Keratinocyte (primary cell): Measurements from ENCODE around the gene GNB1. TPM values are rescaled to one million over a fixed set of nuclear protein-coding genes. Genes with fewer than 3 reads are reported as not detected.

Experiments
- DNase-seq: peaks from one replicate; pipeline ENCODE4 v3.0.0-alpha.2; 2011; ENCODE audit warnings: low read depth, missing footprints, low spot score
- FAIRE-seq: peaks from 2 replicates; lab custom pipeline; 2011; peaks lifted over from hg19 to GRCh38; lab: Jason Lieb, UNC
- H2AFZ ChIP-seq: 2 replicates; pipeline ENCODE4 v1.6.0; 2012; ENCODE audit warnings: low read length, control low read depth, inconsistent platforms; ENCODE audit not compliant: control insufficient read depth
- H3K27ac ChIP-seq: 2 replicates; pipeline ENCODE4 v1.5.1; 2011; ENCODE audit warnings: low read length; ENCODE audit not compliant: control insufficient read depth, insufficient read depth
- H3K27me3 ChIP-seq: 3 replicates; pipeline ENCODE4 v1.6.0; 2011; ENCODE audit warnings: low read length; ENCODE audit not compliant: control insufficient read depth, insufficient read depth; ENCODE audit errors: extremely low read depth
- H3K36me3 ChIP-seq, 2 experiments: 2 replicates in 1 of 2; 3 replicates in 1 of 2; pipeline ENCODE4 v1.5.1; 2011; ENCODE audit warnings: low read length in 2 of 2, mild to moderate bottlenecking in 1 of 2; ENCODE audit not compliant: control insufficient read depth in 2 of 2, insufficient read depth in 2 of 2; ENCODE audit errors: extremely low read depth in 1 of 2
- H3K4me1 ChIP-seq: 3 replicates; pipeline ENCODE4 v1.5.1; 2011; ENCODE audit warnings: low read length; ENCODE audit not compliant: control insufficient read depth, insufficient read depth; ENCODE audit errors: extremely low read depth
- H3K4me2 ChIP-seq: 3 replicates; pipeline ENCODE4 v1.6.0; 2011; ENCODE audit warnings: low read depth, low read length; ENCODE audit not compliant: control insufficient read depth, insufficient read depth; ENCODE audit errors: extremely low read depth
- H3K4me3 ChIP-seq, 3 experiments: fragments of 200-600 bp in 1 of 3; sonication (generic) in 1 of 3; 2 replicates in 2 of 3; 3 replicates in 1 of 3; pipeline ENCODE4 v1.5.1; 2011 to 2016; ENCODE audit warnings: low read length in 3 of 3, mild to moderate bottlenecking in 3 of 3, control low read depth in 2 of 3, inconsistent platforms in 1 of 3, low read depth in 1 of 3, mixed read lengths in 1 of 3, mixed run types in 1 of 3, moderate library complexity in 1 of 3; ENCODE audit not compliant: control insufficient read depth in 2 of 3, insufficient read depth in 2 of 3; ENCODE audit errors: extremely low read depth in 1 of 3
- H3K79me2 ChIP-seq: 2 replicates; pipeline ENCODE4 v1.6.0; 2012; ENCODE audit warnings: low read length; ENCODE audit not compliant: control insufficient read depth, insufficient read depth
- H3K9ac ChIP-seq: 3 replicates; pipeline ENCODE4 v1.6.0; 2011; ENCODE audit warnings: low read length; ENCODE audit not compliant: control insufficient read depth, insufficient read depth; ENCODE audit errors: extremely low read depth
- H3K9me1 ChIP-seq: 3 replicates; pipeline ENCODE4 v1.6.0; 2011; ENCODE audit warnings: low read length; ENCODE audit not compliant: control insufficient read depth, insufficient read depth; ENCODE audit errors: extremely low read depth
- H3K9me3 ChIP-seq: 2 replicates; pipeline ENCODE4 v1.5.1; 2012; ENCODE audit warnings: low read depth, low read length; ENCODE audit not compliant: control insufficient read depth
- H4K20me1 ChIP-seq: 3 replicates; pipeline ENCODE4 v1.6.0; 2011; ENCODE audit warnings: low read length; ENCODE audit not compliant: control insufficient read depth, insufficient read depth; ENCODE audit errors: extremely low read depth
- CTCF ChIP-seq, 3 experiments: IDR thresholded peaks in 1 of 3; conservative IDR thresholded peaks in 1 of 3; optimal IDR thresholded peaks in 1 of 3; 2 replicates in 2 of 3; 3 replicates in 1 of 3; pipeline versions ENCODE3 to v1.5.1; 2011; ENCODE audit warnings: low read length in 3 of 3, mild to moderate bottlenecking in 3 of 3, moderate library complexity in 2 of 3, control low read depth in 1 of 3, inconsistent platforms in 1 of 3; ENCODE audit not compliant: insufficient read depth in 2 of 3; ENCODE audit errors: extremely low read depth in 1 of 3
- EZH2 ChIP-seq: IDR thresholded peaks from one replicate; pipeline ENCODE4 v1.6.1; 2012; ENCODE audit warnings: inconsistent platforms, mild to moderate bottlenecking, low read length, moderate library complexity
- dilution Hi-C: fragments of 300-500 bp; cut with MboI; formaldehyde crosslinking; loops from one replicate; pipeline ENCODE4 v1.7.0; 2020; ENCODE audit warnings: low sequenced_read_pairs; ENCODE audit not compliant: extremely low pct_ligation_motif_present
- polyA plus RNA-seq, 5 experiments: library from polyadenylated mRNA; depleted of rRNA in 3 of 5; stranded (reverse) in 3 of 5; stranded (forward) in 1 of 5; unstranded in 1 of 5; fragments of >200 nt; gene quantifications; 1 replicate in 1 of 5; 2 replicates in 3 of 5; 3 replicates in 1 of 5; pipeline versions ENCODE4 v1.2.1 to v1.2.3, GENCODE V29; 2011 to 2012; ENCODE audit warnings: missing spikeins in 2 of 5, low read depth in 1 of 5, low replicate concordance in 1 of 5

GNB1 gene
- polyA plus RNA-seq, 1 donor (not counting 4 experiments of a cell fraction or from before 2014, with no cell fraction given): 364 TPM

DNA sequence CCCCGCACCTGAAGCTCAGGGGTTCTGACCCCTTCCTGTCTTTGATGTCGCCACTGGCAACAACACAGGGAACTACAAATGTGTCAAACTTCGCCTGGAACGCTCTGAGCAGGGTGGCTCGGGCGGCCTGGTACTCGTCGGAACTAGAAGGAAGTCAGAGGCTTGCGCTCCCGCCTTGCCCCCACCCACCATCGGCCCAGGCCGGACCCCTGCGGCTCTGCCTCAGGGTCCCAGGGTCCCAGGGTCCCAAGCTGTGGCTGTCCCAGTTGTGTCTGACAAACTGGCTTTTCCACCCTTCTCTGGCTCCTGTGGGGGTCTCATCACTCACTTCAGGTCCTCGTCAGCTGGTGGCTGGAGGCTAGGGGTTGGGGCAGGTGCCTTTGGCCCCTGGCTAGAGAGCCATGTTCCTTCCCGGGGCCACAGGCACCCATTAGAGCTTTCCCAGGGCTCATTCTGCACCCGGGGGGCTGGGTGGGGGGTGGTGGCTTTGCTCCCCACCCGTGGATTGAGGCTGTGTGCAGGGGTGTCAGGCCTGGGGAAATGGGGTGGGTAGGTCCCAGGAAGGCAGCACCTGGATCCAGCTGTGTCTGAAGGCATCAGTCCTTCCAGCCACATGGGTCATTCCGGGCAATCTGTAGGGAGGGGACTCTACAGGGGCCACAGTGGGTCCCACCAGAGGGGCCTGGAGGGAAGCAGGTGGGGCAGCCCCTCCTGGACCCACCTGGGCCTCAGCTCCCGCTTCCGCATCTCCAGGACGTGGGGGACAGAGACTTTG is 36.2 kb upstream of the GNB1 start:
- no peak overlapping the region for H3K9ac ChIP-seq
- H3K27me3 ChIP-seq: peaks cover 45% of the 10 kb centered on the region
- no peak overlapping the region for H3K4me2 ChIP-seq
- H3K79me2 ChIP-seq: no peaks in the 10 kb centered on the region
- FAIRE-seq (no peak), DNase-seq (no peak)
- H3K9me1 ChIP-seq: no peaks in the 10 kb centered on the region
- no peaks in the 10 kb centered on the region for H3K4me1 ChIP-seq
- TF ChIP-seq CTCF (optimal IDR thresholded peaks at IDR 0.05 in 1 of 3, IDR thresholded peaks at IDR 0.05 in 1 of 3, conservative IDR thresholded peaks at IDR 0.05 in 1 of 3; ENCODE audit: extremely low read depth in 1 of 3, insufficient read depth in 2 of 3, low read length in 3 of 3) (no peak), EZH2 (no peak)
- H3K4me3 ChIP-seq: no peak overlapping the region
- no peaks in the 10 kb centered on the region for H4K20me1 ChIP-seq
- dilution Hi-C loops: no loop called here
- H3K36me3 ChIP-seq: no peaks in the 10 kb centered on the region
- H2AFZ ChIP-seq: no peak overlapping the region
- H3K27ac ChIP-seq: no peak overlapping the region
- no peaks in the 10 kb centered on the region for H3K9me3 ChIP-seq

DNA sequence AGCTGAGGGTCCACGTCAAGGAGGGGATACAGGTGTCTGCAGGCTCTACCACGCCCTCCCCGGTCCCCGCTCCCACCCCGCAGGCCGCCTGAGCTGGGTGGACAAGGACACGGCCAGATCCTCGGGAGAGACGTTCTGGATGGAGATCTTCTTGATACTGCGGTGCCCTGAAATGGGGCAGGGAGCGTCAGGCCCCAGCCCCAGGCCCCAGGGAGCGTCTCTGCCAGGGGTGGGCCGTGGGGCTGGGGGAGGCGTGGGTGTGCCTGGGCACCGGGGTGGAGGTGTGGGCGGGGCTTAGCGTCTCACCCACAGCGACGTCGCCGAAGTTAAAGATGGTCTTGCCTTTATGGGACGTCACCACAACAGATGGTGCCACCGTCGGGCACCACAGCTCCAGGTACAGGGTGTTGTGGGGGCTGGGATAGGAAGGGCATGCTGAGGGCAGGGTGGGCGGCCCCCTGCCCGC is 35.5 kb upstream of the GNB1 start:
- Histone ChIP-seq H3K27me3 (peaks cover 45% of the 10 kb centered on the region), H3K27ac (no peak overlapping the region), H2AFZ (no peak overlapping the region), H3K79me2 (no peaks in the 10 kb centered on the region), H3K9ac (no peak overlapping the region), H3K9me1 (no peaks in the 10 kb centered on the region), H3K9me3 (no peaks in the 10 kb centered on the region), H3K4me2 (no peak overlapping the region), H4K20me1 (no peaks in the 10 kb centered on the region), H3K36me3 (no peaks in the 10 kb centered on the region), H3K4me3 (no peak overlapping the region), H3K4me1 (no peaks in the 10 kb centered on the region)
- no peak for FAIRE-seq
- dilution Hi-C loops: no loop called here
- no peak for DNase-seq
- TF ChIP-seq CTCF (optimal IDR thresholded peaks at IDR 0.05 in 1 of 3, IDR thresholded peaks at IDR 0.05 in 1 of 3, conservative IDR thresholded peaks at IDR 0.05 in 1 of 3; ENCODE audit: extremely low read depth in 1 of 3, insufficient read depth in 2 of 3, low read length in 3 of 3): no peak
- no peak for TF ChIP-seq EZH2
